ENCODE results near the gene ZNF628.
"Not testable (repeated sequence)": the region's sequence is repeated elsewhere in the genome, so short reads cannot be mapped to it uniquely, and the experiment has no call there.

Gene ZNF628

GRCh38 chr19:55486043-55486970 lies 9.9 kb downstream of the ZNF628 start:
- no peak for DNase-seq

- peak; percentile 60 for DNase-seq
Observed at GRCh38 chr19:55486971-55487923, 10.8 kb downstream of the ZNF628 start.

- no peak for DNase-seq
Observed at GRCh38 chr19:55487924-55488687, 11.7 kb downstream of the ZNF628 start, which contains the start of gene SSC5D. TSS of gene SSC5D (plus strand) at chr19:55488436. CDS start at chr19:55488590, 154 bp downstream.

GRCh38 chr19:55488986-55489710 lies 12.7 kb downstream of the ZNF628 start:
- no peak for DNase-seq

- DNase-seq: no peak
Observed at GRCh38 chr19:55489711-55490477, 13.5 kb downstream of the ZNF628 start.

- no peak for DNase-seq
Observed at GRCh38 chr19:55490478-55491432, 14.3 kb downstream of the ZNF628 start.

- no peak for DNase-seq
Observed at GRCh38 chr19:55491546-55492360, 15.3 kb downstream of the ZNF628 start.

GRCh38 chr19:55492362-55492944 lies 16.0 kb downstream of the ZNF628 start:
- DNase-seq: no peak

GRCh38 chr19:55493052-55493644 lies 16.7 kb downstream of the ZNF628 start:
- no peak for DNase-seq

- DNase-seq: no peak
Observed at GRCh38 chr19:55493645-55494171, 17.3 kb downstream of the ZNF628 start.

- no peak for DNase-seq
Observed at GRCh38 chr19:55494172-55494761, 17.9 kb downstream of the ZNF628 start.

GRCh38 chr19:55495646-55496349 lies 19.4 kb downstream of the ZNF628 start:
- DNase-seq: no peak

- DNase-seq: not testable (repeated sequence)
Observed at GRCh38 chr19:55496820-55497219, 20.4 kb downstream of the ZNF628 start.

- no peak for DNase-seq
Observed at GRCh38 chr19:55497763-55498162, 21.3 kb downstream of the ZNF628 start.

GRCh38 chr19:55498246-55498840 lies 21.9 kb downstream of the ZNF628 start:
- no peak for DNase-seq

- no peak for DNase-seq
Observed at GRCh38 chr19:55500368-55500952, 24.0 kb downstream of the ZNF628 start.

Measured in NCI-H446 treated with DMSO at 0.1 percent for 48 hours (cell line).